A549 treated with ZK216348 at 1 μM for 4 hours (cell line): Measurements from ENCODE around the gene AGBL2. TPM values are rescaled to one million over a fixed set of nuclear protein-coding genes. Genes with fewer than 3 reads are reported as not detected.

Source experiments
- total RNA-seq: library from RNA; stranded (reverse); fragments of 200-300 nt; extraction: Qiagen RNA extraction; gene quantifications from 5 replicates; pipeline ENCODE4 v1.2.3, GENCODE V29; 2022; ENCODE audit warnings: low read depth

The AGBL2 gene, protein sequence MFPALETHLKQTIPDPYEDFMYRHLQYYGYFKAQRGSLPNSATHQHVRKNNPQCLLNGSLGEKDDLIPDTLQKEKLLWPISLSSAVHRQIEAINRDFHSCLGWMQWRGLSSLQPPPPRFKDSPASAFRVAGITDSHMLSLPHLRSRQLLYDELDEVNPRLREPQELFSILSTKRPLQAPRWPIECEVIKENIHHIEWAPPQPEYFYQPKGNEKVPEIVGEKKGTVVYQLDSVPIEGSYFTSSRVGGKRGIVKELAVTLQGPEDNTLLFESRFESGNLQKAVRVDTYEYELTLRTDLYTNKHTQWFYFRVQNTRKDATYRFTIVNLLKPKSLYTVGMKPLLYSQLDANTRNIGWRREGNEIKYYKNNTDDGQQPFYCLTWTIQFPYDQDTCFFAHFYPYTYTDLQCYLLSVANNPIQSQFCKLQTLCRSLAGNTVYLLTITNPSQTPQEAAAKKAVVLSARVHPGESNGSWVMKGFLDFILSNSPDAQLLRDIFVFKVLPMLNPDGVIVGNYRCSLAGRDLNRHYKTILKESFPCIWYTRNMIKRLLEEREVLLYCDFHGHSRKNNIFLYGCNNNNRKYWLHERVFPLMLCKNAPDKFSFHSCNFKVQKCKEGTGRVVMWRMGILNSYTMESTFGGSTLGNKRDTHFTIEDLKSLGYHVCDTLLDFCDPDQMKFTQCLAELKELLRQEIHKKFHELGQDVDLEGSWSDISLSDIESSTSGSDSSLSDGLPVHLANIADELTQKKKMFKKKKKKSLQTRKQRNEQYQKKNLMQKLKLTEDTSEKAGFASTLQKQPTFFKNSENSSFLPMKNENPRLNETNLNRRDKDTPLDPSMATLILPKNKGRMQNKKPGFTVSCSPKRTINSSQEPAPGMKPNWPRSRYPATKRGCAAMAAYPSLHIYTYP
- total RNA-seq: 0.81 to 2.4 TPM (median 1.7 TPM) in 5 replicates

DNA sequence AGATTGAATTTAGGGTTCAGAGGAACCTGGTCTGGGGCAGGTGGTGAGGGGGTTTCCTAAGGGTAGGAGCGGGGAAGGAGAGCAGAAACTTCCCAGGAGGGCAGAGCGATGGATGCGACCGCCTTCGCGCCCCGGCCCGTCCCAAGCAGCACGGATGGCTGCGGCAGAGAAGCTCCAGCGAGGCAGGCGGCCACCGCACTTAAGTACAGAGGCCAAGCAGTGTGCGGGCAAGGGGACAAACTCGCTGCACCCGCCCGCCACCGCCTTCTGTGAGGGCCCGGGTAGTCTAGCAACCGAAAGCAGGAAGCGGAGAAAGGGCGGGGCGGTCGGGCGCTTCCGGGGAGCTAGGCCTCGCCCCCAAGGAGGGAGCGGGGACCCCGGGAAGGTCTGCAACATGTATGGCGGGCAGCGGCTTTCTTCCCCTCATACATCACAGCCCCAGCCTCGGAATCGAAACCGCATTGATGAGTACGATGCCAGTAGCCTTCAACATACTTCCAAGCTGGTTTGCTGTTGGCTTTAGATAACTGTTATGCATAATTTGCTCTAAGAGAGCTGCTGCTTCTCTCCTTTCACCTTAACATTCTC, at the start of gene AGBL2:
Gene AGBL2 (minus strand): TSS at position 288 of the 588 bp plus-strand sequence. CDS start 719 bp downstream, outside the sequence.

DNA sequence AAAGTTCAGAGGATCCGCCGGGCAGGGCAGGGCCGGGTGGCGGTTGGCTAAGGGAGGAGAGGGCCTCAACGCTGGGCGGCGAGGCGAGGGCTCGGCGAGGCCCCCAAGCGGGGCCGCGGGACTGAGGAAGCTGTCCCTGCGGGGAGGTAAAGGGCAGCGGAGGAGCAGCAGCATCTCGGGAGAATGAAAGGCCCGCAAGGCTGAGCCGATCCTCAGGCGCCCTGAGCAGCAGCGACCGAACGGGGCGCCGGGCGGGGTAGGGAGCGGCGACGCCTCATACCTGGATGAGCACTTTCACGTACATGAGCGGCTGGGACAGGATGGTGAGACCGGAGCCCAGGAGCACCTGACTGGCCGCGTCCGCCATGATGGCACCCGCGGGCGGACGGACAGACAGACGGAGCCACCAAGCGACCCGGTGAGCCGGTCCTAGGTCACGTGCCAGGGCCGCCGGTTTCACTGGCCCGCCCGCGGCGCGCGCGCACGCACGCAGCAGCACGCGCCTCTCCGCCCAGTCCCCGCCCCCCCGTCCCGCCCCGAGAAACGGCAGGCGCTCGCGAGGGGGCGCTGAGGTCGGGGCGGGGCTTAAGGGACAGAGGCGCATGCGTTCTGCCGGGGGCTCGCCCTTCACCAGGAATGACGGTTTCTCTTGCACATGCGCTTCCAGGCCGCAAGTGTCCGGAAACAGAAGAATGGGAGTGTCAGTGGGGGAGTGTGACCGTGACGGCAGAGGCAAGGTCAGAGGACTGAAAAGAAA, 72.9 kb downstream of the AGBL2 start, which contains the start of gene MTCH2:
Gene MTCH2 (minus strand): TSS at position 461 of the 757 bp plus-strand sequence. CDS start 94 bp downstream, at position 367.

Other genes starting within 250 kb of the AGBL2 start
- 38.6 to 58.5 TPM (median 45.5 TPM) in 5 replicates for gene CELF1, start 162.2 kb downstream of the AGBL2 start, total RNA-seq
- 56.7 to 76.1 TPM (median 72.6 TPM) in 5 replicates for gene PTPMT1, start 149.8 kb downstream of the AGBL2 start, total RNA-seq
- gene KBTBD4, start 136.4 kb downstream of the AGBL2 start, total RNA-seq: 17.8 to 21.2 TPM (median 19.9 TPM) in 5 replicates
- gene NDUFS3, start 136.3 kb downstream of the AGBL2 start, total RNA-seq: 106 to 151 TPM (median 125 TPM) in 5 replicates
- 0.33 TPM in 1 of 5 replicates, not detected in the others for gene FAM180B, start 128.7 kb downstream of the AGBL2 start, total RNA-seq
- gene C1QTNF4, start 121.0 kb downstream of the AGBL2 start, total RNA-seq: 0.23 TPM in 1 of 5 replicates, not detected in the others
- 118 to 149 TPM (median 137 TPM) in 5 replicates for gene MTCH2, start 72.8 kb downstream of the AGBL2 start, total RNA-seq
- 44.9 to 81.0 TPM (median 52.1 TPM) in 5 replicates for gene FNBP4, start 52.0 kb upstream of the AGBL2 start, total RNA-seq
- gene NUP160, start 133.0 kb upstream of the AGBL2 start, total RNA-seq: 23.6 to 33.2 TPM (median 30.6 TPM) in 5 replicates